ENCODE data around the gene ARHGAP31.

The ARHGAP31 gene

DNA sequence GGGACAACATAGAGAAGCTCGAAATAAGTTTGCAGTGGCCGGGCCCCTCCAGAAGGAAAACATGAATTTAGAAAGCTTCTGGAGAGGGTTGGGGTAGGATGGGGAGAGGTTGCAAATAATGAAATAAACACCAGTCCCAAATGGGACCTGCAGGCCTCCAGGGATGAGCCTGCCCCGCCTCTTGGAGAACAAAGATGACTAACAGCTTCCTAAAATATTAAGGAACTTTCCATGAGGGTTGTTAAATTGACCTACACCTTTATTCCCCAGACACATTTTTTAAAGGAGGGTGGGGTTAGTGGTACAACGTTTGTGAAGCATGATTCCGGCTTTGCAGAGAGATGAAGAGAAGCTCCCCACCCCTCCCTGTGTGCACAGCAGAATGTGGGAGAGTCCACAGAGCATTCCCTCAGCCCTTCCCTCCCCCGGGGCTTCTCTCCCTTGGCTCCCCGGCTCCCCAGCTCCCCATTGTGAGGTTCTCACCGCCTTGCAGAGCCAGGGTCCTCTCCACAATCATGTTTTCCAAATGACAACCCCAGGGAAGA is 84.1 kb downstream of the ARHGAP31 start:
- no peak for DNase-seq (ENCODE audit: low read depth, low spot score)

- DNase-seq (ENCODE audit: low read depth, low spot score) = no peak
Measured at GRCh38 chr3:119380697-119381096, 86.5 kb downstream of the ARHGAP31 start.

- no peak for DNase-seq (ENCODE audit: low read depth, low spot score)
Measured at GRCh38 chr3:119382134-119382533, 88.0 kb downstream of the ARHGAP31 start.

GRCh38 chr3:119388577-119388976 is 94.4 kb downstream of the ARHGAP31 start:
- DNase-seq (ENCODE audit: low read depth, low spot score) = no peak

DNA sequence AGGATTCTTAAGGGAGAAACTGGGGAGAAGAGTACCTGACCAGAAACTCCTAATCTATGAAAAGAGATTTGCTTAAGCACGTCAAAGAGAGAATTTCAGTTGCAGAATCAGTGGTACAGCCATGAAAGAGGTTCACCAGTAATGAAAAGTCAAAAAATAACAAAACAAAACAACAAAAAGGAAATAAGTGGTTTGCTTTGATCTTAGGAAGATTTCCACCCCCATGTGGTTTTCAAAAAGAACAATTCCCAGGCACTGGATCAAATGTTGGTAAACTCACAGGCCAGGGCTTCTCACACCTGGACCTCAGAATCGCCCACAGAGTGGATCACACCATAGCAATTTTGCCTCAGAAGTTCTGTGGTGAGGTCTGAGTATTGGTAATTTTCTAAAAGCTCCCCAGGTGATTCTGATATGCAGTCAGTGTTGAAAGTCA is 101.8 kb downstream of the ARHGAP31 start:
- DNase-seq (ENCODE audit: low read depth, low spot score) = no peak

DNA sequence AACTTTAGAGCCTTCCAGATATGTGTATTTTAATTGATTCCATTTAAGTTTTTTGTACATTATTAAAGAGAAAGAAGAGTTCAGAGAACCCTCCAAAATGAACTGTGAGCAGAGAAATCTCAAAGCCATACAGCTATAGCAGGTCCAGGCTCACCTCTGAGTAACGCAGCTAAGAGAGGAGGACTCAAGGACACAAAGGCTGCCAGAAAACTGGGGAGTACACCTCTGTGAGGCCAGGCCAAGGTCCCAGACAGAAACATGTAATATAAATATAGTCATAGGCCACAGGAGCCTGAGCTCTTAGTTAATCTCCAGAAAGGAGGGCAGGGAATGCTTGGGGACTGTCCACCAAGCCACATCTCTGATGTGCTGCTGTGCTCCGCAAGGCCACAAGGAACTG is 102.7 kb downstream of the ARHGAP31 start:
- no peak for DNase-seq (ENCODE audit: low read depth, low spot score)

DNA sequence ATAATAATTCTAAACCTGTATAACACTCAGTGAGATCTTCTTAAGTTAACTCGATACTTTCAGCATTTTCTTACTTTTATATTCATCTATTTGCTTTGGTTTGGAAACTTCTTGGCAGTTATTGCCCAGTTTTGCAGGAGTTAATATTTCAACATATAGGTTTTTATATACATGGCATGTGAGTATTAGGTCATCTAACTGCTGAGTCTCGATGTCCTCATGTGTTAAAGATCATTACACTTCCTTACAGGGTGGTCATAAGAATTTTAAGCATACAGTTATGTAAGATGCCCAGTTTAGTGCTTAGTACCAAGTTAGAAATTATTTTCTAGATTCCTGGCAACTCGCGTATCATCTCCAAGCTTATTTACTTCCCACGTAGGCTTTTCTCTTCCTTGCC is 106.3 kb downstream of the ARHGAP31 start:
- no peak for DNase-seq (ENCODE audit: low read depth, low spot score)

DNA sequence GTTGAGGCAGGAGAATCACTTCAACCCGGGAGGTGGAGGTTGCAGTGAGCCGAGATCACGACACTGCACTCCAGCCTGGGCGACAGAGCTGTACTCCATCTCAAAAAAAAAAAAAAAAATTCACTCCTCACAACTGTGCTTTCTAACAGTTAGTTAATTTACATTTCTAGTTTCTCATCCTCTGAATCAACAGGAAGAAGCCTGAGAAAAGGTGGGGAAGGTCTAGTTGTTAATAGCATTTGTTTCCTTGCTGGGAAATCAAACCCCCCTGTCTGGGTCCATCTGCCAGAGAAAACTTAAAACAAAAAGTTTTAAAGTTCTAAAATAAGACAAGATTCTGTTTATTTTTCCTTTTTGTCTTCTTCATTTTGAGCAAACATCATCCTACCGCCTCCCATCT is 106.9 kb downstream of the ARHGAP31 start:
- DNase-seq (ENCODE audit: low read depth, low spot score) = no peak

DNA sequence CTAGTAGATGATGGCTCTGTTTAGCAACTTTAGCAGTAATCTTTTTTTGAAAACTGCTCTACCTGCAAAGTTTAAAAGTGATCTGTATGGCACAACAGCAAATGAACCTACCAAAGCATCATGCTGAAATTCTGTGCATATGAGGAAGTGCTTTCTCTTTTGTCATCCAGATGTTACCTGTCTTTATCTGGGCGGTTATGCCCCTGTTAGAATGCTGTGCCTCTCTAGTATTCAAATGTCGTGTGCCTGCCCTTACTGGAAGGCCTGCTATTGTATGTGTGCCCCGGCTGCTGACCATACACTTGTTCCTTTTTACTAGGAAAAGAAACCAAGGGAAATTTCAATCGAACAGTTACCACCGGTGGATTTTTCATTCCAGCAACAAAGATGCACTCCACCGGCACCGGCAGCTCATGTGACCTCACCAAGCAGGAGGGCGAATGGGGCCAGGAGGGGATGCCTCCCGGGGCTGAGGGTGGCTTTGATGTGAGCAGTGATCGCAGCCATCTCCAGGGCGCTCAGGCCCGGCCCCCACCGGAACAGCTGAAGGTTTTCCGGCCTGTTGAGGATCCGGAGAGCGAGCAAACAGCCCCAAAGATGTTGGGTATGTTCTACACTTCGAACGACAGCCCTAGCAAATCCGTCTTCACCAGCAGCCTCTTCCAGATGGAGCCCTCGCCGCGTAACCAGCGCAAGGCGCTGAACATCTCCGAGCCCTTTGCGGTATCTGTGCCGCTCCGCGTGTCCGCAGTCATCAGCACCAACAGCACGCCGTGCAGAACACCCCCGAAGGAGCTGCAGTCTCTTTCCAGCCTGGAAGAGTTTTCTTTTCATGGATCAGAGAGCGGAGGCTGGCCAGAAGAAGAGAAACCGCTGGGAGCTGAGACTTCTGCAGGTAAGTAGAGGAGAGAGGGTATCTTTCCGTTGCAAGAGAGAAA is 107.6 kb downstream of the ARHGAP31 start:
- no peak for DNase-seq (ENCODE audit: low read depth, low spot score)

GRCh38 chr3:119402791-119403190 is 108.6 kb downstream of the ARHGAP31 start:
- no peak for DNase-seq (ENCODE audit: low read depth, low spot score)

DNA sequence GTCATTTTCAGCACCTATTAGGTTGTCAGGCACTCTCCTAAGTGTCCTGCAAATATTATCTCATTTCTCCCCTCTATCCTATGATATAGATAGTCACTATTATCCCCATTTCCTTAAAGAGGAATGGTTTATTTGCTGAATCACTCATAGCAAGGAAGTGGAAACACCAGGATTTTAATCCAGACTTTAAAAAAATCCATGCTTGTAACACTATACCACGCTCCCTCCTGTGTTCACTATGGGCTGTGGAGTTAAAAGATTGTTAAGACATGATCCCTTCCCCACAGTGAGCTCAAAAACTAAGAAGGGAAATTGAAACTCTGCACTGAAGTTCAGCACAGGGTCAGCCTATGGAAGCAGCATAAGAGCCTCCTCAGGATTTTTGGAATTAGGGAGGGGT is 109.0 kb downstream of the ARHGAP31 start:
- DNase-seq (ENCODE audit: low read depth, low spot score) = peak; percentile 8

DNA sequence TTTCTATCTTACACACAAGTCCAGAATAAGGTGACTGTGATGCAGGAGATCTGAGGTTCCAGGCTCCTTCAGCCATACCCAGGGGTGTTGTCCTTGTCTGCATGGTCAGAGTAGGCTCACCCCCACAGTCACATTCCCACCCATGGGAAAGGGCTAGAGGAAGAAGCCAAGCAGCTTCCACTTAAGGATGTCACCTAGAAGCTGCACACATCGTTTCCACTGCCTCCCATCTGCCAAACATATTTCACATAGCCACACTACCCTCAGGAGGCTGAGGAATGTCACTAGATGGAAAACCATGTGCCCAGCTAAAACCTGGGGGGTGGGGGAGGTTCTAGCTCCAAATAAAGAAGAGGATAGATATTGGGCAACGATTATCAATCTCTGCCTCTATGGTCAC is 111.1 kb downstream of the ARHGAP31 start:
- DNase-seq (ENCODE audit: low read depth, low spot score) = no peak

DNA sequence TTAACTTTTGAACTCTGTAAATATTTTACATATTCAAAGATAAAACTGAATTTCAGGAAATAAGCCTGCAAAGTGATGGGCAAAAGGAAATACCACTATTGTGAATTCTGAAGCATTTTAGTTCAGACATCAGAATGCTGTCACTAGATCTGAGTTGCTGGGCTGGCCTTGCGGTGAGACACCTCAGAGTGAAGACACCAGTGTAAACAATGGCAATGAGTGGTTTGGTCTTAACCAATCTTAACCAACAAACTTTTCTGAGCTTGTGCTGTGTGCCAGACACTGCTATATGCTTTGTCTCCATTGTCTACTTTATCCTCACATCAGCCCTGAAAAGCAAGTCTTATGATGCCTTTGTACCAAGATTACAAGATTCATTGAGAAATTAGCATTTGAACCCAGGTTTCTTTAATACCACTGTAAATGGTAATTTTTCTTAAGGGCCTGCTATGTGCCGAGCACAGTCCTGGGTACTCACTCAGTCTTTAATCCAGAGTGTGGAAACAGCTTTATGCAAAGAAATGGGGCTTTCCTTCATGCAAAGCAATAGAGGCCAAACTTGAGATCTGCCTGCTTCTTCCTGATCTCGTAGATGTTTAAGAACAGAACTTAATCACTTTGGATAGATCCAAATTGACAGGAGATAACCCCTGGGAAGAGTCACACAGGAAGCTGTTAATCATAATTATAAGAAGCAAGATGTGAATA is 114.2 kb downstream of the ARHGAP31 start:
- no peak for DNase-seq (ENCODE audit: low read depth, low spot score)

DNA sequence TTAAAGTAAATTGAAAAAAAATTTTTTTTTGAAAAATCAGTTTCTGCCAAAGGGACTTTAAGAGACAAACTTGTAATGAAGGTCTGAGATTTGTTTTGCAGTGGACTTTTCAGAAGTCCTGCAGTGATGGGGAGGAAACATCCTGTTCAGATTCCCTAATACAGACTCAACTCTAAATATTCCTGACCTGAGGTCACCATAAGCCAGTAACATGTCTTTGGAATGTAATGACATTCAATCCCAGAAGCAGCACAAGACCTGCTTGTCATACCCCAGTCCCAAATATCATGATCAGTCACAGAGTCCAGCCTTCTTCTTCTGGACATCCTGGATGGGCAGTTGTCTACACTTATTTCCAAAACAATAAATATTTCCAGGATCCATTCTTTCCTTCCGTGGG is 115.7 kb downstream of the ARHGAP31 start:
- DNase-seq (ENCODE audit: low read depth, low spot score) = no peak

DNA sequence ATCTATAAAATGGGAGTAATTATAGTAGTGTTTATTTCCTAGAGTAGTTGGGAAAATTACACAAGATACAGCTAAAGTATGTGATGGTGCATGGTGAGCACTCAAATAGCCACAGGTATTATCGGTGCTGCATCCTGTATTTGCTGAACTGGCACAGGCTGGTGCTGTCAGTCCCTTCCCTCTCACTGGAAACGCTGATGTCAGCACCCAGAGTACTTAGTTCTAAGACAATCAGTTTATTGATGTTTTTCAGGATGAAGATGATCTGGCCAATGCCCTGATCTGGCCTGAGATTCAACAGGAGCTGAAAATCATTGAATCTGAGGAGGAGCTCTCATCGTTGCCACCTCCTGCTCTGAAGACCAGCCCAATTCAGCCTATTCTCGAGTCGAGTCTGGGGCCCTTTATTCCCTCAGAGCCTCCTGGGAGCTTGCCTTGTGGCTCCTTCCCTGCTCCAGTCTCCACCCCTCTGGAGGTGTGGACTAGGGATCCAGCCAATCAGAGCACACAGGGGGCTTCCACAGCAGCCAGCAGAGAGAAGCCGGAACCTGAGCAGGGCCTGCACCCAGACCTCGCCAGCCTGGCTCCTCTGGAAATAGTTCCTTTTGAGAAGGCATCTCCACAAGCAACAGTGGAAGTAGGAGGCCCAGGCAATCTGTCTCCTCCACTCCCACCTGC is 119.6 kb downstream of the ARHGAP31 start:
- DNase-seq (ENCODE audit: low read depth, low spot score) = no peak

DNA sequence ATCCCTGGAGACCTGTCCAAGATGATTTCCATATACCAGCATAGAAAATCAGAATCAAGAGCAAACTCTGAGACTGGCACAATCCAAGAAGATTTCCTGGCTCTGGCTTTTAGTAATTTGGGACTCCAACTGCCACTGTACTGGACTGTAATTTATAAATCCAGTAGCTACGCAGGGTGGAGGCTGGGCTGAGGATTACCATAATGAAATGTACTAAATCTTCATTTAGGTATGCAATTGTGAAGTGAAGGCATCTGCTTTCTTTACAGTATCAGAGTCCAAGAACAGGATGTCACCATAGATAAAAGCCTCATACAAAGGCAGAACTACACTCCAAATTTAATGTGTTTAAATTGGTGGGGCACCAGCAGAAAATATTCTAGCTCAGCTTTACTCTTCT is 122.7 kb downstream of the ARHGAP31 start:
- no peak for DNase-seq (ENCODE audit: low read depth, low spot score)

DNA sequence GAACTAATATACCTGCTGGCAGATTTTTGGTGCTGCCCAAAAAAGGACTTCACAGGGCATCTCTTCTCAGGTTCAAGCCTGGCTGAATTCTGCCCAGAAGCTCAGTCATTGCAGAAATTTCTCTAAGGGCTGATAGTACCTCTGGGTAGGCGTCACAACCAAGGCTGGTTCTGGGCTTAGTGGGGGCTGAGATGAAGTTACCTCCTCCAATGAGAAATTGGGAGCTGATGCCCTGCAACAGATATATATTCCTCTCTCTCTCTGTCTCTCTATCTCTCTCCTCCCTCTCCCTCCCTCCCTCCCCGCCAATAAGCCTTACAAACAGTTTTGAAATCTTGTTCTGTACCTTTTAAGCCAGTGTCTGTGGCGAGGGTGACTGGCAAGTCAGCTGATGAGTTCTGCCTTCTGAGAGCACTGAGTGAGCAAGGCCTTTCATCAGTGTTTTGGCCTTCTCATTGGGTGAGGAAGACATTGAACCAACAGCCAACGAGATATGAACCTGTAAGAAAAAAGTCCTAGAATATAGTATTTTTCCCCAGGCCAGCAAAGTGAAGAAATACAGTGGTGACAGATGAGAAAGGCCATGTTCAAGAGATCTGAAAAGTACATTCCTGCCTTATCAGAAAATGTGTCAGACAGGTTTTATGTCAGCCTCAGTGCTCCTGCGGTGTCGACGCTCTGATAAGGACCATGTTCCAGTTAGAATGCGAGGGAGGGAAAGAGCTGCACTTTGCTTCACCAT is 123.8 kb downstream of the ARHGAP31 start:
- DNase-seq (ENCODE audit: low read depth, low spot score) = no peak

- DNase-seq (ENCODE audit: low read depth, low spot score) = no peak
Measured at GRCh38 chr3:119418641-119419040, 124.5 kb downstream of the ARHGAP31 start.

DNA sequence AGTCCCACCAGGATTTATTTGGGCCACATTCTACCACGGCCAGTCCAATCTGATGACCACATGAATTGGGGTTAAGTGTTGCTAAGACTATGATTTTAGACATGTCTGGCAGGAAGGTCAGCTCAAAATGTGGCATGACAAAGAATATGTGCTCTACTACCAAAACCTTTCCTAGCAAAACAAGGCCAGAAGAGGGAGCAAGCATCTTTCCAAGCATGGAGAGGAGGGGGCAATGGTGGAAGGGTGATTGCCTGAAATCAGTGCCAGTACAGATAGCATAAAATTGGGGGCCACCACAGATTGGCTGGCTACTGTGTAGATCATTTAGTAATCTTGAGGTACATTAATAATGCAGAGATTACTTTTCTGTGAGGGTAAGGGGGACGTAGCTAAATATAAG is 126.0 kb downstream of the ARHGAP31 start:
- no peak for DNase-seq (ENCODE audit: low read depth, low spot score)

DNA sequence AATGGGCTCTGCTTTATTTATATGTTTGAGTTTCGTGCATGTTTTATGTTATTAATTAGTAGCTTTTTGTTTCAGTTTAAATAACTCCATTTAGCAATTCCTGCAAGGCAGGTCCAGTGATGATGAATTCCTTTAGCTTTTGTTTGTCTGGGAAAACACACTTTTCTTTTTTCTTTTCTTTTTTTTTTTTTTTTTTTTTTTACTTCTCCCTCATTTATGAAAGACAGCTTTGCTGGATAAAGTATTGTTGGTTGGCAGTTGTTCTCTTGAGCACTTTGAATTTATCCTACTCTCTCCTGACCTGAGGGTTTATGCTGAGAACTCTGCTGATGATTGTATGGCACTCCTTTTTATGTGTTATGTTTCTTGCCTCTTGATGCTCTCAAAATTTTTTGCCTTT is 133.5 kb downstream of the ARHGAP31 start:
- DNase-seq (ENCODE audit: low read depth, low spot score) = no peak

DNA sequence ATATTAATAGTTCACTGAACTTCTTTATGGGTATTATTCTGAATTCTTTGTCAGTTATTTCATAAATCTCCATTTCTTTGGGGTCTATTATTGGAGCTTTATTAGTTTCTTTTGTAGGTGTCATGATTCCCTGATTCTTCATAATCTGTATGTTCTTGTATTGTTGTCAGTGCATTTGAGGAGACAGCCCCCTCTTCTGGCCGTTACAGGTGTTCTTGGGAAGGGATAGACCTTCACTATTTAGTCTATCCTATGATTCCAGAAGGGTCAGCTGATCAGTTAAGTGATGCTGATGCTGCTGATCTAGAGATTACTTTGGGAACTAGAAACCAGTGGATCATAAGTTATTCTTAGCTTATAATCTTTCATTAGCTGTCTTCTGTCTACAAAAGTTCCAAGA is 134.4 kb downstream of the ARHGAP31 start:
- DNase-seq (ENCODE audit: low read depth, low spot score) = no peak

Measured in brain pericyte (primary cell).